Measurements from ENCODE around the gene HOXD10. TPM values are rescaled to one million over a fixed set of nuclear protein-coding genes. Genes with fewer than 3 reads are reported as not detected.

Gene HOXD10
- total and polyA plus RNA-seq, 7 donors: 0.03 to 0.04 TPM; not detected in 5

GRCh38 chr2:176088048-176088936 lies 28.3 kb upstream of the HOXD10 start:
- intact Hi-C loops (cut with DNase I): loop anchor here (5.0 to 10.0 kb wide), 3 partner anchors 233 to 721 kb away; no protein-coding TSS in a partner anchor
- peak; percentile 79 for TF ChIP-seq CTCF (IDR thresholded peaks at IDR 0.05)
- H3K27me3 ChIP-seq (ENCODE audit: insufficient read depth in 3 of 3, low read length in 2 of 3): peaks cover 5 to 100% (median 64%) of the 10 kb centered on the region in 3 donors
- no peaks in the 10 kb centered on the region for H3K9me3 ChIP-seq
- ATAC-seq (peak; percentile 83 to 88 (median 84)), DNase-seq (peak; percentile 57 to 79)
- H3K4me1 ChIP-seq: peaks cover 12% of the 10 kb centered on the region
- peak overlapping the region; percentile 43 for H3K4me3 ChIP-seq
- no peaks in the 10 kb centered on the region for H3K36me3 ChIP-seq (ENCODE audit: insufficient read depth in 1 of 2, low read depth in 1 of 2)
- WGBS, 3 donors: 13 to 17% (median 15%) methylated on average over 49 of the region's 49 CpGs
- H3K27ac ChIP-seq: no peak overlapping the region

- DNase-seq (no peak), ATAC-seq (no peak)
- Histone ChIP-seq H3K4me3 (no peak overlapping the region), H3K36me3 (ENCODE audit: insufficient read depth in 1 of 2, low read depth in 1 of 2) (no peaks in the 10 kb centered on the region), H3K27ac (no peak overlapping the region), H3K4me1 (peaks cover 12% of the 10 kb centered on the region), H3K9me3 (no peaks in the 10 kb centered on the region), H3K27me3 (ENCODE audit: insufficient read depth in 3 of 3, low read length in 2 of 3) (peaks cover 5 to 100% (median 61%) of the 10 kb centered on the region in 3 donors)
- 14 to 23% (median 19%) methylated on average over 6 of the region's 6 CpGs for whole genome bisulfite sequencing, 3 donors
- TF ChIP-seq CTCF (IDR thresholded peaks at IDR 0.05): no peak
- intact Hi-C loops (cut with DNase I): loop anchor here (5.0 to 10.0 kb wide), 3 partner anchors 234 to 722 kb away; no protein-coding TSS in a partner anchor
Observed at GRCh38 chr2:176088937-176089842, 27.4 kb upstream of the HOXD10 start.

- Histone ChIP-seq H3K9me3 (no peaks in the 10 kb centered on the region), H3K27ac (no peak overlapping the region), H3K36me3 (ENCODE audit: insufficient read depth in 1 of 2, low read depth in 1 of 2) (no peaks in the 10 kb centered on the region), H3K27me3 (ENCODE audit: insufficient read depth in 3 of 3, low read length in 2 of 3) (peaks cover 5 to 100% (median 61%) of the 10 kb centered on the region in 3 donors), H3K4me1 (peaks cover 12% of the 10 kb centered on the region), H3K4me3 (no peak overlapping the region)
- TF ChIP-seq CTCF (IDR thresholded peaks at IDR 0.05): no peak
- intact Hi-C loops (cut with DNase I): loop anchor here (5.0 to 10.0 kb wide), 4 partner anchors 235 to 835 kb away; no protein-coding TSS in a partner anchor
- ATAC-seq (no peak), DNase-seq (no peak)
Observed at GRCh38 chr2:176089843-176090395, 26.7 kb upstream of the HOXD10 start.

GRCh38 chr2:176090862-176091261 lies 25.7 kb upstream of the HOXD10 start:
- 43 to 62% (median 54%) methylated on average over 5 of the region's 5 CpGs for WGBS, 3 donors
- ATAC-seq (no peak), DNase-seq (no peak)
- H3K9me3 ChIP-seq: no peaks in the 10 kb centered on the region
- no peak overlapping the region for H3K4me3 ChIP-seq
- peaks cover 6% of the 10 kb centered on the region for H3K4me1 ChIP-seq
- H3K36me3 ChIP-seq (ENCODE audit: insufficient read depth in 1 of 2, low read depth in 1 of 2): no peaks in the 10 kb centered on the region
- peaks cover 7 to 100% (median 53%) of the 10 kb centered on the region in 3 donors for H3K27me3 ChIP-seq (ENCODE audit: insufficient read depth in 3 of 3, low read length in 2 of 3)
- intact Hi-C loops (cut with DNase I): loop anchor here in 1 of 2 donors (10.0 kb wide), 1 partner anchor 836 kb away; no protein-coding TSS in a partner anchor
- no peak overlapping the region for H3K27ac ChIP-seq
- no peak for TF ChIP-seq CTCF (IDR thresholded peaks at IDR 0.05)

All from psoas muscle (tissue), 8 donors.